HG03064 (cell line): ENCODE data around the gene ACSL1.

Experiments used
- ATAC-seq: cut with Tn5 transposase; IDR thresholded peaks from one replicate; pipeline ENCODE4 v1.9.1; 2021; ENCODE audit warnings: low read depth; ENCODE audit not compliant: unreplicated experiment

Gene ACSL1

GRCh38 chr4:184812651-184813181, 13.1 kb downstream of the ACSL1 start:
- ATAC-seq: no peak

- ATAC-seq: no peak
Observed at GRCh38 chr4:184812199-184812542, 13.6 kb downstream of the ACSL1 start.

- ATAC-seq: no peak
Observed at GRCh38 chr4:184811526-184812198, 14.1 kb downstream of the ACSL1 start.

GRCh38 chr4:184810720-184811119, 15.0 kb downstream of the ACSL1 start:
- no peak for ATAC-seq

GRCh38 chr4:184808713-184809050, 17.1 kb downstream of the ACSL1 start:
- no peak for ATAC-seq

- no peak for ATAC-seq
Observed at GRCh38 chr4:184807797-184808712, 17.7 kb downstream of the ACSL1 start.

- ATAC-seq: no peak
Observed at GRCh38 chr4:184807256-184807655, 18.5 kb downstream of the ACSL1 start.

GRCh38 chr4:184806711-184807110, 19.1 kb downstream of the ACSL1 start:
- ATAC-seq: no peak

GRCh38 chr4:184806229-184806550, 19.6 kb downstream of the ACSL1 start:
- ATAC-seq: no peak

- peak; percentile 73 for ATAC-seq
Observed at GRCh38 chr4:184805462-184806228, 20.1 kb downstream of the ACSL1 start.

- ATAC-seq: no peak
Observed at GRCh38 chr4:184804621-184805020, 21.1 kb downstream of the ACSL1 start.

- ATAC-seq: no peak
Observed at GRCh38 chr4:184803874-184804273, 21.9 kb downstream of the ACSL1 start.

GRCh38 chr4:184803133-184803532, 22.6 kb downstream of the ACSL1 start:
- ATAC-seq: no peak

- no peak for ATAC-seq
Observed at GRCh38 chr4:184802697-184803015, 23.1 kb downstream of the ACSL1 start.

- ATAC-seq: no peak
Observed at GRCh38 chr4:184801781-184802696, 23.7 kb downstream of the ACSL1 start.

- no peak for ATAC-seq
Observed at GRCh38 chr4:184798504-184798903, 27.3 kb downstream of the ACSL1 start.

GRCh38 chr4:184796906-184797305, 28.9 kb downstream of the ACSL1 start:
- ATAC-seq: no peak

- ATAC-seq: no peak
Observed at GRCh38 chr4:184795214-184795844, 30.4 kb downstream of the ACSL1 start.

GRCh38 chr4:184794470-184794869, 31.3 kb downstream of the ACSL1 start:
- no peak for ATAC-seq
